Omental fat pad (tissue), 4 donors: ENCODE data around the gene PNKD. TPM values are rescaled to one million over a fixed set of nuclear protein-coding genes. Genes with fewer than 3 reads are reported as not detected.

Source experiments
- ATAC-seq: fragments of 150-250 bp; one replicate; pipeline ENCODE4 v1.9.1; 2016; ENCODE audit warnings: mild to moderate bottlenecking, moderate library complexity; ENCODE audit not compliant: low FRiP score
- DNase-seq: peaks from one replicate; pipeline ENCODE4 v3.0.0-alpha.2; 2019; ENCODE audit warnings: low spot score
- total RNA-seq, 4 donors: library from RNA; depleted of rRNA; stranded (reverse); fragments of >200 nt; gene quantifications; one replicate each; pipeline ENCODE4 v1.1.0, GENCODE V29; 2016
- TF ChIP-seq, protein P1 (sequence below), 3 donors: fragments of 450-650 bp; IDR thresholded peaks; one replicate each; pipeline ENCODE4 v1.5.1; 2016 to 2017; ENCODE audit warnings: antibody characterized with exemption in 3 of 3, mild to moderate bottlenecking in 3 of 3, moderate library complexity in 2 of 3

The PNKD gene
- total RNA-seq, 4 donors from 2014 or later: 25.5 to 38.0 (median 31.3) TPM

DNA sequence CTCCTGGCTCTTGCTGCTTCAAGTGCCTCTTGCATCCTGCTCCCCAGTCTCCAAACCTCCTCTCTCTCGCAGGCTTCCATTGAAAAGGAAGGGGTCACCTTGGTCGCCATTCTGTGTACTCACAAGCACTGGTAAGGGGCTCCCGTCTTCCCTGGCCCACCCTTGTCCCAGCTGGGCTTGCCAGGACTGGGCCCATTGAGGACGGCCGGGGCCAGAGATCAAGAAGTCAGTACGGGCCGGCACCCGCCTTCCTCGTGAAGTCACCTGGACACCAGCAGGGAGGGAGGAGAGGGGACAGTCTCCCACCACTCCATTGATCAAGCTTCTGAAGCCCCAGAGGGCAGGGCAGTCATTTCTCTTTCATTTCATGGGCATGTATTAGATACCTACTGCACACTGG lies 70.3 kb downstream of the PNKD start:
- ATAC-seq (no peak), DNase-seq (no peak)
- TF ChIP-seq, protein P1, sequence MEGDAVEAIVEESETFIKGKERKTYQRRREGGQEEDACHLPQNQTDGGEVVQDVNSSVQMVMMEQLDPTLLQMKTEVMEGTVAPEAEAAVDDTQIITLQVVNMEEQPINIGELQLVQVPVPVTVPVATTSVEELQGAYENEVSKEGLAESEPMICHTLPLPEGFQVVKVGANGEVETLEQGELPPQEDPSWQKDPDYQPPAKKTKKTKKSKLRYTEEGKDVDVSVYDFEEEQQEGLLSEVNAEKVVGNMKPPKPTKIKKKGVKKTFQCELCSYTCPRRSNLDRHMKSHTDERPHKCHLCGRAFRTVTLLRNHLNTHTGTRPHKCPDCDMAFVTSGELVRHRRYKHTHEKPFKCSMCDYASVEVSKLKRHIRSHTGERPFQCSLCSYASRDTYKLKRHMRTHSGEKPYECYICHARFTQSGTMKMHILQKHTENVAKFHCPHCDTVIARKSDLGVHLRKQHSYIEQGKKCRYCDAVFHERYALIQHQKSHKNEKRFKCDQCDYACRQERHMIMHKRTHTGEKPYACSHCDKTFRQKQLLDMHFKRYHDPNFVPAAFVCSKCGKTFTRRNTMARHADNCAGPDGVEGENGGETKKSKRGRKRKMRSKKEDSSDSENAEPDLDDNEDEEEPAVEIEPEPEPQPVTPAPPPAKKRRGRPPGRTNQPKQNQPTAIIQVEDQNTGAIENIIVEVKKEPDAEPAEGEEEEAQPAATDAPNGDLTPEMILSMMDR (IDR thresholded peaks at IDR 0.05): no peak

DNA sequence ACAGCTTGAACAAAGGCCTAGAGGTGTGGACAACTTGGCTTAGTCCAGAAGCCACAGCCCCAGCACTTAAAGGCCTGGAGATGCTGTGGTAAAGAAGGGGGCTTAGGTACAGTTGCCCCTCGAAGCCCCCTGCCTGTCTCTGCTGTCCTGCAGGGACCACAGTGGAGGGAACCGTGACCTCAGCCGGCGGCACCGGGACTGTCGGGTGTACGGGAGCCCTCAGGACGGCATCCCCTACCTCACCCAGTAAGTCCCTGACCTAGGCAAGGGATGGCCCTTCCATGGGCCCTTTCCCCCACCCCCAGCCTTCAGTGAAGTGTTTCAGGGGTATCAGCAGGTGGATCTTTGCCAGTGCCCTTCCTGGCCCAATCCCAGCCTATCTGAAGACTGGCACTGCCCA lies 71.1 kb downstream of the PNKD start:
- ATAC-seq (no peak), DNase-seq (no peak)
- TF ChIP-seq, protein P1 (IDR thresholded peaks at IDR 0.05): no peak

DNA sequence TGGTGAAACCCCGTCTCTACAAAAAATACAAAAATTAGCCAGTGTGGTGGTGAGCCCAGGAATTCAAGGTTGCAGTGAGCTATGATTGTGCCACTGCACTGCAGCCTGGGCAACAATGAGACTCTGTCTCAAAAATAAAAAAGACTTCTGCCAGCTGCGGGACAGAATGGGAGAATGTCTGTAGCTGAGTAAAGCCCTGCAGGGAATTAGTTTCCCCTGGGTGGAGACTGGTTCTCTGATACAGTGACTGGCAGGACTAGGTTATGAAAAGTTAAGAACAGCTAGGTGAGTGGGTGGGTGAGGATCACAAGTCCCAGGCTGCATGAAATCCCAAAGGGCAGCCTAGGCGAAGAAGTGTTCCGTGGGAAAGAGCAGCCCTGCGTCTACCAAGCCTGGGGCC lies 72.5 kb downstream of the PNKD start:
- DNase-seq: no peak
- TF ChIP-seq, protein P1 (IDR thresholded peaks at IDR 0.05): no peak

DNA sequence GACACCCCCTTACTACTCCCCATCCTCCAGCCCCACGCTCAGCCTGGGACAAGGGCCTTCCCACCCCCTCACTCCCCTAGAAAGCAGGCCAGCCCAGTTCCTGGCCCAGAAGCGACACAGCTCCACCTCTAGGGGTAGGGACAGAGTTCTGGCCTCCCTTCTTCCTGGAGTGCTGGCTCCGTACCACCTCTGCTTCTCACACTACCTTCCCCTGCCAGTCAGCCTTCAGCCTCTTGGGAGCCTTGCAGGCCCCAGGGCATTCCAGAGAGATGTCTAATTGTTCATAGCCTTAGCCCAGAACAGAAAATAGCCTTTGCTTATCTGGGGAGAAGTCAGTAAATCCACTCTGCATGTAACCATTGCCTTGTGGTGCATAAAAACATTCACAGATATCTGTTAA lies 73.3 kb downstream of the PNKD start:
- no peak for ATAC-seq
- TF ChIP-seq, protein P1 (IDR thresholded peaks at IDR 0.05): no peak
- DNase-seq: no peak

More for the DNA sequence above, 72.5 kb downstream of the PNKD start:
- no peak for ATAC-seq

DNA sequence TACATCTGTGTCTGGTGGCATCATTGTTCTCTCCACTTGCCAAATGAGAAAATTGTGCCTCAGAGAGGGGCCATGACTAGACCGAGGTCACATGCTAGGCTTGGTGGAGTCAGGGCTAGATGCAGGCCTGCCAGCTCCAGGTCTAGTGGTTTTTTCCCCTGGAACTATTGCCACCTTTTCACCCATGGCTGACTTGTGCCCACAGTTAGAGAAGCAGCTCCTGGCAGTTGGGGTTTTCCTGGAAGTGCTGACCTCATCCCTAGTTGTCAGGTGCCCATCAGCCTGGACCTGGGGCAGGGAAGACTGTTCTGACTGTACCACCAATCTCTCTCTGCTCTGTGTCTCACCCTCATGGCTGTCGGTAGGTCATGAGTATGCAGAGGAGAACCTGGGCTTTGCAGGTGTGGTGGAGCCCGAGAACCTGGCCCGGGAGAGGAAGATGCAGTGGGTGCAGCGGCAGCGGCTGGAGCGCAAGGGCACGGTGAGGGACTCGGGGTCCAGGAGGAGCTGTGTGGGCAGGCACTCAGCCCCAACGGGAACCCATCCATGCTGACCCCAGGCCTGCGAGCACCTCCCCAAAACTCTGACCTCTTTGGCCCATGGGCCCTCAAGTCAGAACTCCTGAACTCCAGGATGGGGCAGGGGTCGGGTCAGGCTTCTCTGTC lies 73.9 kb downstream of the PNKD start:
- ATAC-seq (no peak), DNase-seq (no peak)
- TF ChIP-seq, protein P1 (IDR thresholded peaks at IDR 0.05): no peak

DNA sequence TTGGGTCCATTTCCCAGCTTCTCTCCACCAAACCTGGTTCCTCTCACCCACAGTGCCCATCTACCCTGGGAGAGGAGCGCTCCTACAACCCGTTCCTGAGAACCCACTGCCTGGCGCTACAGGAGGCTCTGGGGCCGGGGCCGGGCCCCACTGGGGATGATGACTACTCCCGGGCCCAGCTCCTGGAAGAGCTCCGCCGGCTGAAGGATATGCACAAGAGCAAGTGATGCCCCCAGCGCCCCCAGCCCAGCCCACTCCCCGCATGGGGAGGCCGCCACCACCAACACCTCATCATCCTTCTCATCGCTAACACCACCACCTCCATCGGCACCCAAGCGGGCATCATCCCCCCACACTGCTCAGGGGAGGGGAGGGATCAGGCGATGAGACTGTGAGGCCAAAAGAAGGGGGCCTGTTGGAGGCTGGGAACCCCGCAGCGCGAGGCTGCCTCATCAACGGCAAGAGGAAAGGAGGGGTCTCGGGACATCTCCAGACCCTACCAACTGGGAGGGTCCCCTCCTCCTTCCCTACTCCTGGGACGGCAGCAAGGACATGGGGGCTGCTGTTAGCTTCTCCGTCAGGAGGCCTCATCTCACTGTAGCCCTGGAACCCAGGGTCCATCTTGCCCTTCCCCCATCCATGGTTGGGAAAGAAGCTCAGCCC lies 74.6 kb downstream of the PNKD start:
- TF ChIP-seq, protein P1 (IDR thresholded peaks at IDR 0.05): no peak
- ATAC-seq (no peak), DNase-seq (no peak)
